ENCODE data around the gene BRI3BP. TPM values are rescaled to one million over a fixed set of nuclear protein-coding genes. Genes with fewer than 3 reads are reported as not detected.

Gene BRI3BP
- total RNA-seq, 1 experiment from 2014 or later = 11.8 TPM

Other genes starting within 250 kb of the BRI3BP start
- 106 and 107 TPM in 2 replicates for gene SCARB1, start 129.8 kb upstream of the BRI3BP start, total RNA-seq (2014; rRNA removed; shearing (Covaris generic))
- 869 and 1,083 TPM in 2 replicates for gene UBC, start 79.0 kb upstream of the BRI3BP start, total RNA-seq (2014; rRNA removed; shearing (Covaris generic))
- gene DHX37, start 4.5 kb upstream of the BRI3BP start, total RNA-seq (2014; rRNA removed; shearing (Covaris generic)) = 39.4 and 46.6 TPM in 2 replicates
- 18.6 and 19.6 TPM in 2 replicates for gene AACS, start 71.8 kb downstream of the BRI3BP start, total RNA-seq (2014; rRNA removed; shearing (Covaris generic))
- gene TMEM132B, start 192.7 kb downstream of the BRI3BP start, total RNA-seq (2014; rRNA removed; shearing (Covaris generic)) = 3.0 and 6.1 TPM in 2 replicates

Measured in G401 (cell line).